CD8-positive, alpha-beta memory T cell (primary cell): Measurements from ENCODE around the gene FANCI. TPM values are rescaled to one million over a fixed set of nuclear protein-coding genes. Genes with fewer than 3 reads are reported as not detected.

Source experiments
- CTCF ChIA-PET: fragments of 350-600 bp; sonication (Branson Sonifier 250); formaldehyde crosslinking; loops from one replicate; lab custom pipeline; 2021; ENCODE audit warnings: antibody characterized with exemption; lab: Charles Lee
- POLR2A ChIA-PET: fragments of 350-600 bp; sonication (Branson Sonifier 250); formaldehyde crosslinking; loops from one replicate; lab custom pipeline; 2021; ENCODE audit warnings: antibody characterized with exemption; lab: Charles Lee
- DNase-seq, 5 donors: peaks; one replicate each; pipeline versions ENCODE4 v3.0.0 to v3.0.0-alpha.2; 2020 to 2022; ENCODE audit warnings: mixed read lengths in 1 of 5
- H3K27ac ChIP-seq: one replicate; pipeline ENCODE4 v1.7.0; 2013; ENCODE audit warnings: low read depth, mild to moderate bottlenecking, low read length, moderate library complexity
- H3K27me3 ChIP-seq: 2 replicates; pipeline ENCODE4 v1.7.0; 2013; ENCODE audit warnings: low read length, mild to moderate bottlenecking; ENCODE audit not compliant: insufficient read depth, poor library complexity, severe bottlenecking
- H3K36me3 ChIP-seq: 2 replicates; pipeline ENCODE4 v1.7.0; 2013; ENCODE audit warnings: mild to moderate bottlenecking, low read length, moderate library complexity; ENCODE audit not compliant: insufficient read depth
- H3K4me1 ChIP-seq: 2 replicates; pipeline ENCODE4 v1.7.0; 2013; ENCODE audit warnings: mild to moderate bottlenecking, low read length, moderate library complexity; ENCODE audit not compliant: insufficient read depth
- H3K4me3 ChIP-seq: 2 replicates; pipeline ENCODE4 v1.7.0; 2013; ENCODE audit warnings: mild to moderate bottlenecking, low read length
- H3K9me3 ChIP-seq: 2 replicates; pipeline ENCODE4 v1.7.0; 2013; ENCODE audit warnings: mild to moderate bottlenecking, low read length
- H3K27ac Mint-ChIP-seq, 8 donors: one replicate each; pipeline ENCODE4 v1.8.0; 2020 to 2021; ENCODE audit warnings: mixed read lengths in 8 of 8, mild to moderate bottlenecking in 6 of 8, inconsistent platforms in 3 of 8, moderate library complexity in 3 of 8
- H3K27me3 Mint-ChIP-seq, 2 donors: one replicate each; pipeline ENCODE4 v1.8.0; 2020 to 2021; ENCODE audit warnings: mixed read lengths in 2 of 2, mild to moderate bottlenecking in 1 of 2, moderate library complexity in 1 of 2
- H3K36me3 Mint-ChIP-seq, 3 donors: one replicate each; pipeline ENCODE4 v1.8.0; 2020 to 2021; ENCODE audit warnings: mixed read lengths in 3 of 3, inconsistent platforms in 1 of 3, mild to moderate bottlenecking in 1 of 3
- H3K4me1 Mint-ChIP-seq, 3 donors: one replicate each; pipeline ENCODE4 v1.8.0; 2020 to 2021; ENCODE audit warnings: mixed read lengths in 3 of 3, inconsistent platforms in 1 of 3, mild to moderate bottlenecking in 1 of 3
- H3K4me3 Mint-ChIP-seq, 7 donors: one replicate each; pipeline ENCODE4 v1.8.0; 2020 to 2021; ENCODE audit warnings: mixed read lengths in 7 of 7, mild to moderate bottlenecking in 6 of 7, moderate library complexity in 4 of 7, inconsistent platforms in 2 of 7
- H3K9me3 Mint-ChIP-seq, 5 donors: one replicate each; pipeline ENCODE4 v1.8.0; 2020 to 2022; ENCODE audit warnings: mixed read lengths in 5 of 5, mild to moderate bottlenecking in 3 of 5, moderate library complexity in 2 of 5, inconsistent platforms in 1 of 5
- polyA plus RNA-seq: library from polyadenylated mRNA; unstranded; fragments of 300-500 nt; fragmentation: Illumina TruSeq; gene quantifications from one replicate; pipeline ENCODE4 v1.2.3, GENCODE V29; 2021
- total RNA-seq, 2 experiments: library from RNA; stranded (reverse); gene quantifications; one replicate each; pipeline ENCODE4 v1.2.3, GENCODE V29; 2021

The FANCI gene
- total and polyA plus RNA-seq, 3 experiments from 2014 or later: 6.7 to 145 (median 140) TPM

GRCh38 chr15:89308236-89308635, 64.5 kb downstream of the FANCI start:
- H3K9me3 ChIP-seq: no peaks in the 10 kb centered on the region
- no peaks in the 10 kb centered on the region for H3K4me1 ChIP-seq
- H3K27ac ChIP-seq: no peak overlapping the region
- Mint-ChIP-seq H3K4me3 (no peak overlapping the region), H3K36me3 (peaks cover 0 to 20% (median 0%) of the 10 kb centered on the region in 3 donors), H3K4me1 (peaks cover 0 to 4% (median 2%) of the 10 kb centered on the region in 3 donors), H3K27me3 (peaks cover 0 to 2% of the 10 kb centered on the region in 2 donors), H3K27ac (peak overlapping the region in 3 of 8 donors; percentile 29 to 60 (median 54)), H3K9me3 (no peaks in the 10 kb centered on the region)
- DNase-seq: no peak
- H3K36me3 ChIP-seq: no peaks in the 10 kb centered on the region
- ChIA-PET CTCF (no interaction called here), POLR2A (no interaction called here)
- H3K27me3 ChIP-seq: no peaks in the 10 kb centered on the region
- H3K4me3 ChIP-seq: no peak overlapping the region

DNA sequence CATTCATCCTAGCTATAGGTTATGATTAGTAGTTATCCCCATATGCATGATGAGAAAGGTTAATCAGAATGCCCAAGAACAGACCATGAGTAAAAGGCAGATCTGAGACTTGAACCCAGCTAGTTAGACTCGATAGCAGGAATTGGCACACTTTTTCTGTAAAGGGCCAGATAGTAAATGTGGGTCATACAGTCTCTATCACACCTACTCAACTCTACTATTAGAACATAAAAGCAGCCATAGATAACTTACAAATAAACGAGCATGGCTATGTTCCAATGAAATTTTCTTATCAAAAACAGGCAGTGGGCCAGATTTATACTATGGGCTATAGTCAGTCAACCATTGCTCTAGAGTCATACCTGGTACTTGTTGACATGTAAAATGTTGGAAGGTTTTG, 66.2 kb downstream of the FANCI start:
- H3K36me3 ChIP-seq: peaks cover 2% of the 10 kb centered on the region
- no peaks in the 10 kb centered on the region for H3K27me3 ChIP-seq
- POLR2A ChIA-PET: interaction anchor here (0.5 kb wide), 1 partner anchor 63 kb away, joined by 7 read pairs; no protein-coding TSS in a partner anchor
- H3K4me3 ChIP-seq: no peak overlapping the region
- H3K27me3 Mint-ChIP-seq: peaks cover 0 to 2% of the 10 kb centered on the region in 2 donors
- H3K4me1 Mint-ChIP-seq: peaks cover 0 to 4% (median 2%) of the 10 kb centered on the region in 3 donors
- H3K27ac Mint-ChIP-seq: peak overlapping the region in 5 of 8 donors; percentile 31 to 80 (median 44)
- H3K9me3 Mint-ChIP-seq: no peaks in the 10 kb centered on the region
- H3K4me3 Mint-ChIP-seq: no peak overlapping the region
- CTCF ChIA-PET: interaction anchor here (1.2 kb wide), 1 partner anchor 103 kb away, joined by 3 read pairs; no protein-coding TSS in a partner anchor
- no peaks in the 10 kb centered on the region for H3K9me3 ChIP-seq
- H3K27ac ChIP-seq: no peak overlapping the region
- DNase-seq: no peak
- no peaks in the 10 kb centered on the region for H3K4me1 ChIP-seq
- peaks cover 0 to 28% (median 1%) of the 10 kb centered on the region in 3 donors for H3K36me3 Mint-ChIP-seq

- no peaks in the 10 kb centered on the region for H3K27me3 Mint-ChIP-seq
- no peaks in the 10 kb centered on the region for H3K9me3 Mint-ChIP-seq
- Histone ChIP-seq H3K4me3 (no peak overlapping the region), H3K36me3 (peaks cover 50% of the 10 kb centered on the region), H3K4me1 (no peaks in the 10 kb centered on the region), H3K27me3 (no peaks in the 10 kb centered on the region), H3K9me3 (no peaks in the 10 kb centered on the region), H3K27ac (no peak overlapping the region)
- no peak for DNase-seq
- ChIA-PET CTCF (interaction anchor here (1.1 to 1.3 kb wide), 2 partner anchors 8 to 43 kb away, joined by 3 read pairs; no protein-coding TSS in a partner anchor), POLR2A (no interaction called here)
- H3K27ac Mint-ChIP-seq: peak overlapping the region; percentile 27 to 88 (median 70)
- peaks cover 0 to 72% (median 28%) of the 10 kb centered on the region in 3 donors for H3K36me3 Mint-ChIP-seq
- peaks cover 13 to 14% (median 13%) of the 10 kb centered on the region in 3 donors for H3K4me1 Mint-ChIP-seq
- no peak overlapping the region for H3K4me3 Mint-ChIP-seq
Observed at GRCh38 chr15:89315375-89315929, 71.7 kb downstream of the FANCI start.

DNA sequence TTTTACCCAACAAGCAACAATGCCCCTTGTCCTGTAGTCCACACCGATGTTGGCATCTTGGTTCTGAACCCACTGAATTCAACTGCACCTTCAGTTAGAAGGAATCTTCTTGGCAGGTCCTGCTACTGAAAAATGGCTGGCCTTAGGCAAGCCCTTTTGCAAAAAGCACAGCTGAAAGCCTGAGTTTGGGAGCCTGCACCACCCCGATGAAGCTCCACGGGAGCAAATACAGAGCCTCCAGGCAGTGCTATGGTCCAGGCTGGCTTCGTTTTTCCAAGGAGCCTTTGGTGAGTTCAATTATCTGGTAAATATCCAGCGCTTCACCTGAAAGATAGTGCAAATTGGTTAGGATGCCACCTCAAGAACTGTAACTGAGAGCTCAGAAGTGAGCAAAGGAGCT, 72.7 kb downstream of the FANCI start:
- Histone ChIP-seq H3K36me3 (peaks cover 60% of the 10 kb centered on the region), H3K4me3 (no peak overlapping the region), H3K27ac (no peak overlapping the region), H3K27me3 (no peaks in the 10 kb centered on the region), H3K9me3 (no peaks in the 10 kb centered on the region), H3K4me1 (no peaks in the 10 kb centered on the region)
- Mint-ChIP-seq H3K9me3 (no peaks in the 10 kb centered on the region), H3K4me3 (no peak overlapping the region), H3K27me3 (no peaks in the 10 kb centered on the region), H3K36me3 (peaks cover 0 to 82% (median 28%) of the 10 kb centered on the region in 3 donors), H3K27ac (peak overlapping the region in 1 of 8 donors; percentile 78), H3K4me1 (peaks cover 13 to 14% (median 13%) of the 10 kb centered on the region in 3 donors)
- CTCF ChIA-PET: no interaction called here
- POLR2A ChIA-PET: no interaction called here
- no peak for DNase-seq

GRCh38 chr15:89317186-89317720, 73.5 kb downstream of the FANCI start:
- no peak overlapping the region for H3K27ac ChIP-seq
- Mint-ChIP-seq H3K36me3 (peaks cover 0 to 88% (median 30%) of the 10 kb centered on the region in 3 donors), H3K27me3 (no peaks in the 10 kb centered on the region)

GRCh38 chr15:89319678-89320077, 75.9 kb downstream of the FANCI start:
- Histone ChIP-seq H3K27me3 (no peaks in the 10 kb centered on the region), H3K36me3 (peaks cover 92% of the 10 kb centered on the region), H3K4me1 (no peaks in the 10 kb centered on the region), H3K4me3 (no peak overlapping the region), H3K9me3 (no peaks in the 10 kb centered on the region), H3K27ac (no peak overlapping the region)
- peaks cover 6 to 97% (median 39%) of the 10 kb centered on the region in 3 donors for H3K36me3 Mint-ChIP-seq
- H3K27me3 Mint-ChIP-seq: no peaks in the 10 kb centered on the region
- ChIA-PET POLR2A (interaction anchor here (1.2 kb wide), 1 partner anchor 15 kb away, joined by 3 read pairs; the partner anchor contains the start of gene POLG), CTCF (no interaction called here)
- DNase-seq: no peak
- H3K27ac Mint-ChIP-seq: peak overlapping the region in 6 of 8 donors; percentile 20 to 94 (median 64)
- no peaks in the 10 kb centered on the region for H3K9me3 Mint-ChIP-seq
- H3K4me1 Mint-ChIP-seq: peaks cover 13 to 14% (median 13%) of the 10 kb centered on the region in 3 donors
- no peak overlapping the region for H3K4me3 Mint-ChIP-seq

More at GRCh38 chr15:89317186-89317720, 73.5 kb downstream of the FANCI start:
- H3K9me3 ChIP-seq: no peaks in the 10 kb centered on the region
- H3K27ac Mint-ChIP-seq: peak overlapping the region in 5 of 8 donors; percentile 23 to 57 (median 34)
- no peak for DNase-seq
- H3K4me1 ChIP-seq: no peaks in the 10 kb centered on the region
- H3K27me3 ChIP-seq: no peaks in the 10 kb centered on the region
- peaks cover 68% of the 10 kb centered on the region for H3K36me3 ChIP-seq
- CTCF ChIA-PET: no interaction called here
- H3K4me3 Mint-ChIP-seq: no peak overlapping the region
- H3K4me3 ChIP-seq: no peak overlapping the region
- POLR2A ChIA-PET: no interaction called here
- H3K4me1 Mint-ChIP-seq: peaks cover 13 to 14% (median 13%) of the 10 kb centered on the region in 3 donors
- no peaks in the 10 kb centered on the region for H3K9me3 Mint-ChIP-seq

GRCh38 chr15:89320200-89320599, 76.4 kb downstream of the FANCI start:
- Mint-ChIP-seq H3K27me3 (no peaks in the 10 kb centered on the region), H3K4me1 (peaks cover 12 to 14% (median 13%) of the 10 kb centered on the region in 3 donors), H3K27ac (peak overlapping the region in 4 of 8 donors; percentile 11 to 62 (median 38)), H3K9me3 (no peaks in the 10 kb centered on the region), H3K4me3 (no peak overlapping the region), H3K36me3 (peaks cover 6 to 96% (median 38%) of the 10 kb centered on the region in 3 donors)
- Histone ChIP-seq H3K9me3 (no peaks in the 10 kb centered on the region), H3K4me1 (no peaks in the 10 kb centered on the region), H3K4me3 (no peak overlapping the region), H3K27me3 (no peaks in the 10 kb centered on the region), H3K36me3 (peaks cover 92% of the 10 kb centered on the region), H3K27ac (no peak overlapping the region)
- no peak for DNase-seq
- CTCF ChIA-PET: no interaction called here
- POLR2A ChIA-PET: no interaction called here
